ENCODE results near the gene ZFAND3. TPM values are rescaled to one million over a fixed set of nuclear protein-coding genes. Genes with fewer than 3 reads are reported as not detected.
A peak's percentile ranks its signal among the peaks of the same experiment; 100 is the strongest.

ZFAND3 gene
- total and polyA plus RNA-seq, 4 donors = 24.5 to 152 (median 81.6) TPM

- H3K9me3 ChIP-seq (ENCODE audit: control insufficient read depth, insufficient read depth, low read length) = no peaks in the 10 kb centered on the region
- H3K27ac ChIP-seq (ENCODE audit: low read depth, low read length) = no peak overlapping the region
- WGBS (ENCODE audit: insufficient coverage) = 66% methylated on average over 2 of the region's 2 CpGs
- DNase-seq (ENCODE audit: low read depth in 4 of 6, low spot score in 6 of 6) = no peak
- no peaks in the 10 kb centered on the region for H3K27me3 ChIP-seq (ENCODE audit: control insufficient read depth, insufficient read depth, low read length)
- no peak overlapping the region for H3K4me3 ChIP-seq (ENCODE audit: low read depth, low read length)
- peaks cover 6% of the 10 kb centered on the region for H3K4me1 ChIP-seq (ENCODE audit: control insufficient read depth, insufficient read depth, low read length)
- H3K36me3 ChIP-seq (ENCODE audit: control insufficient read depth, insufficient read depth, low read length) = no peaks in the 10 kb centered on the region
Measured at GRCh38 chr6:38088010-38088409, 268.5 kb downstream of the ZFAND3 start.

GRCh38 chr6:38088829-38089228 is 269.3 kb downstream of the ZFAND3 start:
- H3K27ac ChIP-seq (ENCODE audit: low read depth, low read length) = no peak overlapping the region
- no peaks in the 10 kb centered on the region for H3K27me3 ChIP-seq (ENCODE audit: control insufficient read depth, insufficient read depth, low read length)
- no CpG with 5 or more reads among the region's 3 CpGs for WGBS (ENCODE audit: insufficient coverage)
- no peaks in the 10 kb centered on the region for H3K9me3 ChIP-seq (ENCODE audit: control insufficient read depth, insufficient read depth, low read length)
- no peak overlapping the region for H3K4me3 ChIP-seq (ENCODE audit: low read depth, low read length)
- DNase-seq (ENCODE audit: low read depth in 4 of 6, low spot score in 6 of 6) = peak in 1 of 6 donors; percentile 71
- peaks cover 6% of the 10 kb centered on the region for H3K4me1 ChIP-seq (ENCODE audit: control insufficient read depth, insufficient read depth, low read length)
- H3K36me3 ChIP-seq (ENCODE audit: control insufficient read depth, insufficient read depth, low read length) = no peaks in the 10 kb centered on the region

GRCh38 chr6:38091613-38092012 is 272.1 kb downstream of the ZFAND3 start:
- Histone ChIP-seq H3K36me3 (ENCODE audit: control insufficient read depth, insufficient read depth, low read length) (no peaks in the 10 kb centered on the region), H3K27me3 (ENCODE audit: control insufficient read depth, insufficient read depth, low read length) (no peaks in the 10 kb centered on the region), H3K27ac (ENCODE audit: low read depth, low read length) (no peak overlapping the region), H3K4me3 (ENCODE audit: low read depth, low read length) (no peak overlapping the region), H3K9me3 (ENCODE audit: control insufficient read depth, insufficient read depth, low read length) (no peaks in the 10 kb centered on the region), H3K4me1 (ENCODE audit: control insufficient read depth, insufficient read depth, low read length) (peaks cover 6% of the 10 kb centered on the region)
- DNase-seq (ENCODE audit: low read depth in 4 of 6, low spot score in 6 of 6) = peak in 1 of 6 donors; percentile 89
- WGBS (ENCODE audit: insufficient coverage) = 40% methylated on average over 1 of the region's 6 CpGs

GRCh38 chr6:38092465-38092864 is 272.9 kb downstream of the ZFAND3 start:
- no CpG with 5 or more reads among the region's 4 CpGs for WGBS (ENCODE audit: insufficient coverage)
- Histone ChIP-seq H3K27ac (ENCODE audit: low read depth, low read length) (no peak overlapping the region), H3K36me3 (ENCODE audit: control insufficient read depth, insufficient read depth, low read length) (no peaks in the 10 kb centered on the region), H3K27me3 (ENCODE audit: control insufficient read depth, insufficient read depth, low read length) (no peaks in the 10 kb centered on the region), H3K9me3 (ENCODE audit: control insufficient read depth, insufficient read depth, low read length) (no peaks in the 10 kb centered on the region), H3K4me1 (ENCODE audit: control insufficient read depth, insufficient read depth, low read length) (peaks cover 6% of the 10 kb centered on the region), H3K4me3 (ENCODE audit: low read depth, low read length) (no peak overlapping the region)
- no peak for DNase-seq (ENCODE audit: low read depth in 4 of 6, low spot score in 6 of 6)

- H3K36me3 ChIP-seq (ENCODE audit: control insufficient read depth, insufficient read depth, low read length) = no peaks in the 10 kb centered on the region
- no peak overlapping the region for H3K27ac ChIP-seq (ENCODE audit: low read depth, low read length)
- DNase-seq (ENCODE audit: low read depth in 4 of 6, low spot score in 6 of 6) = no peak
- no peaks in the 10 kb centered on the region for H3K9me3 ChIP-seq (ENCODE audit: control insufficient read depth, insufficient read depth, low read length)
- H3K4me1 ChIP-seq (ENCODE audit: control insufficient read depth, insufficient read depth, low read length) = peaks cover 6% of the 10 kb centered on the region
- H3K27me3 ChIP-seq (ENCODE audit: control insufficient read depth, insufficient read depth, low read length) = no peaks in the 10 kb centered on the region
- H3K4me3 ChIP-seq (ENCODE audit: low read depth, low read length) = no peak overlapping the region
Measured at GRCh38 chr6:38092964-38093363, 273.4 kb downstream of the ZFAND3 start.

- peaks cover 6% of the 10 kb centered on the region for H3K4me1 ChIP-seq (ENCODE audit: control insufficient read depth, insufficient read depth, low read length)
- H3K27me3 ChIP-seq (ENCODE audit: control insufficient read depth, insufficient read depth, low read length) = no peaks in the 10 kb centered on the region
- no peak overlapping the region for H3K27ac ChIP-seq (ENCODE audit: low read depth, low read length)
- no CpG with 5 or more reads among the region's 2 CpGs for WGBS (ENCODE audit: insufficient coverage)
- H3K9me3 ChIP-seq (ENCODE audit: control insufficient read depth, insufficient read depth, low read length) = no peaks in the 10 kb centered on the region
- H3K36me3 ChIP-seq (ENCODE audit: control insufficient read depth, insufficient read depth, low read length) = no peaks in the 10 kb centered on the region
- H3K4me3 ChIP-seq (ENCODE audit: low read depth, low read length) = no peak overlapping the region
- DNase-seq (ENCODE audit: low read depth in 4 of 6, low spot score in 6 of 6) = no peak
Measured at GRCh38 chr6:38095054-38095453, 275.5 kb downstream of the ZFAND3 start.

- Histone ChIP-seq H3K4me1 (ENCODE audit: control insufficient read depth, insufficient read depth, low read length) (no peaks in the 10 kb centered on the region), H3K4me3 (ENCODE audit: low read depth, low read length) (no peak overlapping the region), H3K27me3 (ENCODE audit: control insufficient read depth, insufficient read depth, low read length) (no peaks in the 10 kb centered on the region), H3K36me3 (ENCODE audit: control insufficient read depth, insufficient read depth, low read length) (no peaks in the 10 kb centered on the region), H3K27ac (ENCODE audit: low read depth, low read length) (no peak overlapping the region), H3K9me3 (ENCODE audit: control insufficient read depth, insufficient read depth, low read length) (no peaks in the 10 kb centered on the region)
- DNase-seq (ENCODE audit: low read depth in 4 of 6, low spot score in 6 of 6) = no peak
- WGBS (ENCODE audit: insufficient coverage) = no CpG with 5 or more reads among the region's 1 CpG
Measured at GRCh38 chr6:38099221-38099620, 279.7 kb downstream of the ZFAND3 start.

GRCh38 chr6:38100380-38100779 is 280.9 kb downstream of the ZFAND3 start:
- Histone ChIP-seq H3K4me3 (ENCODE audit: low read depth, low read length) (no peak overlapping the region), H3K4me1 (ENCODE audit: control insufficient read depth, insufficient read depth, low read length) (no peaks in the 10 kb centered on the region), H3K36me3 (ENCODE audit: control insufficient read depth, insufficient read depth, low read length) (no peaks in the 10 kb centered on the region), H3K9me3 (ENCODE audit: control insufficient read depth, insufficient read depth, low read length) (no peaks in the 10 kb centered on the region), H3K27me3 (ENCODE audit: control insufficient read depth, insufficient read depth, low read length) (no peaks in the 10 kb centered on the region), H3K27ac (ENCODE audit: low read depth, low read length) (no peak overlapping the region)
- no CpG with 5 or more reads among the region's 1 CpG for whole genome bisulfite sequencing (ENCODE audit: insufficient coverage)
- DNase-seq (ENCODE audit: low read depth in 4 of 6, low spot score in 6 of 6) = no peak

- no CpG with 5 or more reads among the region's 3 CpGs for WGBS (ENCODE audit: insufficient coverage)
- Histone ChIP-seq H3K4me1 (ENCODE audit: control insufficient read depth, insufficient read depth, low read length) (no peaks in the 10 kb centered on the region), H3K27me3 (ENCODE audit: control insufficient read depth, insufficient read depth, low read length) (no peaks in the 10 kb centered on the region), H3K9me3 (ENCODE audit: control insufficient read depth, insufficient read depth, low read length) (no peaks in the 10 kb centered on the region), H3K4me3 (ENCODE audit: low read depth, low read length) (no peak overlapping the region), H3K27ac (ENCODE audit: low read depth, low read length) (no peak overlapping the region), H3K36me3 (ENCODE audit: control insufficient read depth, insufficient read depth, low read length) (no peaks in the 10 kb centered on the region)
- no peak for DNase-seq (ENCODE audit: low read depth in 4 of 6, low spot score in 6 of 6)
Measured at GRCh38 chr6:38103921-38104320, 284.4 kb downstream of the ZFAND3 start.

- Histone ChIP-seq H3K4me3 (ENCODE audit: low read depth, low read length) (no peak overlapping the region), H3K4me1 (ENCODE audit: control insufficient read depth, insufficient read depth, low read length) (no peaks in the 10 kb centered on the region), H3K36me3 (ENCODE audit: control insufficient read depth, insufficient read depth, low read length) (no peaks in the 10 kb centered on the region), H3K27me3 (ENCODE audit: control insufficient read depth, insufficient read depth, low read length) (no peaks in the 10 kb centered on the region), H3K27ac (ENCODE audit: low read depth, low read length) (no peak overlapping the region), H3K9me3 (ENCODE audit: control insufficient read depth, insufficient read depth, low read length) (no peaks in the 10 kb centered on the region)
- 50% methylated on average over 2 of the region's 3 CpGs for WGBS (ENCODE audit: insufficient coverage)
- no peak for DNase-seq (ENCODE audit: low read depth in 4 of 6, low spot score in 6 of 6)
Measured at GRCh38 chr6:38105066-38105465, 285.5 kb downstream of the ZFAND3 start.

Measured in spinal cord (tissue), 10 donors.